ENCODE data around the gene GALNT13.
"Not testable (repeated sequence)": the region's sequence is repeated elsewhere in the genome, so short reads cannot be mapped to it uniquely, and the experiment has no call there.

Gene GALNT13

GRCh38 chr2:154462634-154463033 is 590.9 kb downstream of the GALNT13 start:
- no peak for TF ChIP-seq CTCF (IDR thresholded peaks at IDR 0.05; ENCODE audit: insufficient read depth, low read depth, low read length, missing control alignments)
- H3K4me3 ChIP-seq (ENCODE audit: low read depth, low read length), result no peak overlapping the region
- no peak for DNase-seq (ENCODE audit: low read depth)

- H3K4me3 ChIP-seq (ENCODE audit: low read depth, low read length), result no peak overlapping the region
- no peak for DNase-seq (ENCODE audit: low read depth)
- TF ChIP-seq CTCF (IDR thresholded peaks at IDR 0.05; ENCODE audit: insufficient read depth, low read depth, low read length, missing control alignments), result no peak
Measured at GRCh38 chr2:154466226-154466625, 594.5 kb downstream of the GALNT13 start.

- no peak overlapping the region for H3K4me3 ChIP-seq (ENCODE audit: low read depth, low read length)
- TF ChIP-seq CTCF (IDR thresholded peaks at IDR 0.05; ENCODE audit: insufficient read depth, low read depth, low read length, missing control alignments), result no peak
- no peak for DNase-seq (ENCODE audit: low read depth)
Measured at GRCh38 chr2:154470376-154470775, 598.7 kb downstream of the GALNT13 start.

- H3K4me3 ChIP-seq (ENCODE audit: low read depth, low read length); DNase-seq (ENCODE audit: low read depth): not testable (repeated sequence)
Measured at GRCh38 chr2:154471492-154471891, 599.8 kb downstream of the GALNT13 start.

GRCh38 chr2:154477319-154477718 is 605.6 kb downstream of the GALNT13 start:
- H3K4me3 ChIP-seq (ENCODE audit: low read depth, low read length), result no peak overlapping the region
- TF ChIP-seq CTCF (IDR thresholded peaks at IDR 0.05; ENCODE audit: insufficient read depth, low read depth, low read length, missing control alignments), result no peak
- no peak for DNase-seq (ENCODE audit: low read depth)

GRCh38 chr2:154480521-154480920 is 608.8 kb downstream of the GALNT13 start:
- TF ChIP-seq CTCF (IDR thresholded peaks at IDR 0.05; ENCODE audit: insufficient read depth, low read depth, low read length, missing control alignments), result no peak
- no peak overlapping the region for H3K4me3 ChIP-seq (ENCODE audit: low read depth, low read length)
- DNase-seq (ENCODE audit: low read depth), result no peak

- DNase-seq (ENCODE audit: low read depth), result no peak
- TF ChIP-seq CTCF (IDR thresholded peaks at IDR 0.05; ENCODE audit: insufficient read depth, low read depth, low read length, missing control alignments), result no peak
- no peak overlapping the region for H3K4me3 ChIP-seq (ENCODE audit: low read depth, low read length)
Measured at GRCh38 chr2:154481336-154481735, 609.6 kb downstream of the GALNT13 start.

All from GM12865 (cell line).